H9 (cell line): ENCODE data around the gene F12. TPM values are rescaled to one million over a fixed set of nuclear protein-coding genes. Genes with fewer than 3 reads are reported as not detected.

ENCODE experiments used
- DNase-seq: peaks from one replicate; pipeline ENCODE4 v3.0.0-alpha.2; 2017
- H2AFZ ChIP-seq: one replicate; pipeline ENCODE4 v1.6.1; 2013; ENCODE audit warnings: mild to moderate bottlenecking, low read length, control low read depth, moderate library complexity
- H2AK5ac ChIP-seq: 2 replicates; pipeline ENCODE4 v1.6.1; 2013; ENCODE audit warnings: low read length, control low read depth, mixed read lengths; ENCODE audit not compliant: insufficient read length
- H2BK120ac ChIP-seq: one replicate; pipeline ENCODE4 v1.6.1; 2013; ENCODE audit warnings: low read depth, mild to moderate bottlenecking, low read length, control low read depth, inconsistent platforms; ENCODE audit not compliant: poor library complexity, severe bottlenecking
- H2BK12ac ChIP-seq: 2 replicates; pipeline ENCODE4 v1.6.1; 2013; ENCODE audit warnings: low read length, control low read depth, mixed read lengths, low read depth; ENCODE audit not compliant: insufficient read length
- H2BK15ac ChIP-seq: 2 replicates; pipeline ENCODE4 v1.6.1; 2013; ENCODE audit warnings: low read depth, low read length, control low read depth
- H2BK20ac ChIP-seq: one replicate; pipeline ENCODE4 v1.6.1; 2013; ENCODE audit warnings: low read depth, mild to moderate bottlenecking, low read length, control low read depth, inconsistent platforms; ENCODE audit not compliant: poor library complexity, severe bottlenecking
- H2BK5ac ChIP-seq: 2 replicates; pipeline ENCODE4 v1.6.1; 2013; ENCODE audit warnings: low read length, control low read depth, mixed read lengths; ENCODE audit not compliant: insufficient read length
- H3K14ac ChIP-seq: 2 replicates; pipeline ENCODE4 v1.6.1; 2013; ENCODE audit warnings: low read length, control low read depth; ENCODE audit not compliant: insufficient read depth
- H3K18ac ChIP-seq: 2 replicates; pipeline ENCODE4 v1.6.1; 2013; ENCODE audit warnings: low read depth, mild to moderate bottlenecking, mixed read lengths, low read length, control low read depth; ENCODE audit not compliant: insufficient read length
- H3K23ac ChIP-seq: 2 replicates; pipeline ENCODE4 v1.6.1; 2013; ENCODE audit warnings: low read length, control low read depth, mixed read lengths, low read depth; ENCODE audit not compliant: insufficient read length
- H3K23me2 ChIP-seq: 2 replicates; pipeline ENCODE4 v1.6.1; 2013; ENCODE audit warnings: low read depth, mild to moderate bottlenecking, mixed read lengths, low read length, control low read depth; ENCODE audit not compliant: insufficient read length, poor library complexity, severe bottlenecking
- H3K27ac ChIP-seq: 2 replicates; pipeline ENCODE4 v1.5.1; 2013; ENCODE audit warnings: low read length, control low read depth, mixed read lengths, low read depth; ENCODE audit not compliant: insufficient read length
- H3K27me3 ChIP-seq: 2 replicates; pipeline ENCODE4 v1.6.1; 2013; ENCODE audit warnings: low read length, control low read depth, inconsistent platforms; ENCODE audit not compliant: insufficient read depth
- H3K4ac ChIP-seq: 2 replicates; pipeline ENCODE4 v1.6.1; 2013; ENCODE audit warnings: low read depth, mild to moderate bottlenecking, control low read depth, inconsistent platforms, low read length, moderate library complexity
- H3K4me1 ChIP-seq: 2 replicates; pipeline ENCODE4 v1.6.1; 2013; ENCODE audit warnings: low read length, control low read depth, inconsistent platforms; ENCODE audit not compliant: insufficient read depth
- H3K4me2 ChIP-seq: 2 replicates; pipeline ENCODE4 v1.6.1; 2013; ENCODE audit warnings: low read length, control low read depth, mixed read lengths; ENCODE audit not compliant: insufficient read length, insufficient read depth
- H3K56ac ChIP-seq: 2 replicates; pipeline ENCODE4 v1.6.1; 2013; ENCODE audit warnings: low read depth, mild to moderate bottlenecking, mixed read lengths, low read length, control low read depth; ENCODE audit not compliant: insufficient read length
- H3K79me1 ChIP-seq: 2 replicates; pipeline ENCODE4 v1.6.1; 2013; ENCODE audit warnings: low read depth, mild to moderate bottlenecking, moderate library complexity, low read length, control low read depth, inconsistent platforms; ENCODE audit not compliant: insufficient read depth, poor library complexity, severe bottlenecking
- H3K79me2 ChIP-seq: 2 replicates; pipeline ENCODE4 v1.6.1; 2013; ENCODE audit warnings: low read length, control low read depth, inconsistent platforms; ENCODE audit not compliant: insufficient read depth
- H3K9ac ChIP-seq: 2 replicates; pipeline ENCODE4 v1.6.1; 2013; ENCODE audit warnings: low read length, control low read depth, mixed read lengths; ENCODE audit not compliant: insufficient read length; ENCODE audit errors: extremely low read depth
- H3K9me3 ChIP-seq: one replicate; pipeline ENCODE4 v1.6.1; 2013; ENCODE audit warnings: low read depth, low read length, inconsistent platforms; ENCODE audit not compliant: control insufficient read depth
- H3T11ph ChIP-seq: one replicate; pipeline ENCODE4 v1.6.1; 2013; ENCODE audit warnings: mild to moderate bottlenecking, low read length, control low read depth, inconsistent platforms
- H4K20me1 ChIP-seq: one replicate; pipeline ENCODE4 v1.6.1; 2013; ENCODE audit not compliant: control insufficient read depth, insufficient read length, insufficient read depth
- H4K5ac ChIP-seq: 2 replicates; pipeline ENCODE4 v1.6.1; 2013; ENCODE audit warnings: low read depth, mild to moderate bottlenecking, mixed read lengths, low read length, control low read depth; ENCODE audit not compliant: insufficient read length
- H4K8ac ChIP-seq: replicated peaks from 2 replicates; pipeline ENCODE4 v1.6.1; 2013; ENCODE audit warnings: low read length, control low read depth, mixed read lengths, low read depth; ENCODE audit not compliant: insufficient read length
- H4K91ac ChIP-seq: 2 replicates; pipeline ENCODE4 v1.6.1; 2013; ENCODE audit warnings: low read depth, mild to moderate bottlenecking, moderate library complexity, mixed read lengths, low read length, control low read depth; ENCODE audit not compliant: insufficient read length
- H3K27ac Mint-ChIP-seq, 3 experiments: 2 replicates in 2 of 3; 3 replicates in 1 of 3; pipeline ENCODE4 v1.8.0; 2020 to 2021; ENCODE audit warnings: mixed read lengths in 3 of 3, mild to moderate bottlenecking in 1 of 3, moderate library complexity in 1 of 3
- H3K27me3 Mint-ChIP-seq: 2 replicates; pipeline ENCODE4 v1.8.0; 2021; ENCODE audit warnings: low read depth, mild to moderate bottlenecking, moderate library complexity, mixed read lengths
- H3K36me3 Mint-ChIP-seq, 3 experiments: 2 replicates in 2 of 3; 3 replicates in 1 of 3; pipeline ENCODE4 v1.8.0; 2020 to 2021; ENCODE audit warnings: low read depth in 3 of 3, mixed read lengths in 3 of 3; ENCODE audit not compliant: insufficient read depth in 1 of 3
- H3K4me1 Mint-ChIP-seq, 2 experiments: 2 replicates each; pipeline ENCODE4 v1.8.0; 2020; ENCODE audit warnings: mixed read lengths in 2 of 2
- H3K4me3 Mint-ChIP-seq, 2 experiments: 2 replicates in 1 of 2; 3 replicates in 1 of 2; pipeline ENCODE4 v1.8.0; 2020 to 2021; ENCODE audit warnings: mild to moderate bottlenecking in 2 of 2, mixed read lengths in 2 of 2, moderate library complexity in 1 of 2
- H3K9me3 Mint-ChIP-seq, 2 experiments: 2 replicates in 1 of 2; 3 replicates in 1 of 2; pipeline ENCODE4 v1.8.0; 2020; ENCODE audit warnings: mild to moderate bottlenecking in 2 of 2, mixed read lengths in 2 of 2, moderate library complexity in 1 of 2
- CTCF ChIP-seq: fragments of 200-600 bp; sonication (generic); conservative IDR thresholded peaks from 3 replicates; pipeline ENCODE4 v1.8.0; 2021; ENCODE audit warnings: antibody characterized with exemption, mild to moderate bottlenecking
- WGBS: extraction: QIAGEN DNeasy Blood & Tissue Kit; methylation state at CpG from one replicate; pipeline ENCODE4 v1.1.7; 2013; ENCODE audit warnings: missing lambda C conversion rate, low lambda C conversion rate, mixed read lengths; ENCODE audit not compliant: insufficient read length; ENCODE audit errors: extremely low coverage; 5-methylcytosine and 5-hydroxymethylcytosine counted together
- total RNA-seq: library from RNA; stranded (reverse); gene quantifications from 2 replicates; pipeline ENCODE4 v1.2.1, GENCODE V29; 2021

F12 gene
- total RNA-seq, 1 experiment from 2014 or later = 3.5 TPM

- Histone ChIP-seq H3K4me1 (no peaks in the 10 kb centered on the region), H2BK20ac (no peak overlapping the region), H3K23me2 (no peaks in the 10 kb centered on the region), H4K5ac (no peak overlapping the region), H3K27ac (no peak overlapping the region), H3K4me2 (no peak overlapping the region), H3K79me1 (no peaks in the 10 kb centered on the region), H3K18ac (no peak overlapping the region), H3K9ac (no peak overlapping the region), H2BK120ac (no peak overlapping the region), H2BK12ac (no peak overlapping the region), H4K8ac (no peak overlapping the region), H3K9me3 (no peaks in the 10 kb centered on the region), H3K23ac (no peak overlapping the region), H3K79me2 (no peaks in the 10 kb centered on the region), H3K4ac (no peak overlapping the region), H3K27me3 (no peaks in the 10 kb centered on the region), H4K20me1 (peaks cover 2% of the 10 kb centered on the region), H2AFZ (no peak overlapping the region), H2BK5ac (no peak overlapping the region), H2AK5ac (no peak overlapping the region), H3K56ac (no peak overlapping the region), H2BK15ac (no peak overlapping the region), H3T11ph (no peak overlapping the region), H4K91ac (no peak overlapping the region), H3K14ac (no peak overlapping the region)
- no CpG with 5 or more reads among the region's 37 CpGs for WGBS
- H3K27me3 Mint-ChIP-seq = peaks cover 1% of the 10 kb centered on the region; the same call in 1 of the 2 replicates
- peaks cover 10 to 22% of the 10 kb centered on the region in 2 experiments for H3K4me1 Mint-ChIP-seq
- no peak overlapping the region; a peak in 1 of 5 replicates for H3K4me3 Mint-ChIP-seq
- DNase-seq = no peak
- no peak overlapping the region for H3K27ac Mint-ChIP-seq
- H3K9me3 Mint-ChIP-seq = peaks cover 0 to 3% of the 10 kb centered on the region in 2 experiments; a peak in 1 of 5 replicates
- no peak for TF ChIP-seq CTCF
- H3K36me3 Mint-ChIP-seq = peaks cover 23 to 75% (median 63%) of the 10 kb centered on the region in 3 experiments
Measured at GRCh38 chr5:177435847-177436536, 26.6 kb upstream of the F12 start.
